BLaER1 (cell line): ENCODE results near the gene TBX6.

Experiments used
- H3K27ac ChIP-seq: shearing (Covaris generic); formaldehyde crosslinking; 2 replicates; pipeline ENCODE4 v1.8.1; 2022
- H3K27me3 ChIP-seq: shearing (Covaris generic); formaldehyde crosslinking; 2 replicates; pipeline ENCODE4 v1.8.1; 2022
- H3K36me3 ChIP-seq: shearing (Covaris generic); formaldehyde crosslinking; 2 replicates; pipeline ENCODE4 v1.8.1; 2022
- H3K4me1 ChIP-seq: shearing (Covaris generic); formaldehyde crosslinking; 2 replicates; pipeline ENCODE4 v1.8.1; 2022
- H3K4me2 ChIP-seq: shearing (Covaris generic); formaldehyde crosslinking; 2 replicates; pipeline ENCODE4 v1.8.1; 2022
- H3K4me3 ChIP-seq: shearing (Covaris generic); formaldehyde crosslinking; 2 replicates; pipeline ENCODE4 v1.8.1; 2022
- H3K9ac ChIP-seq: shearing (Covaris generic); formaldehyde crosslinking; 2 replicates; pipeline ENCODE4 v1.8.1; 2022
- H3K9me3 ChIP-seq: shearing (Covaris generic); formaldehyde crosslinking; 2 replicates; pipeline ENCODE4 v1.8.1; 2022
- H4K20me1 ChIP-seq: shearing (Covaris generic); formaldehyde crosslinking; 2 replicates; pipeline ENCODE4 v1.8.1; 2022
- Cebpa-rat ChIP-seq: shearing (Covaris generic); IDR thresholded peaks from 2 replicates; pipeline ENCODE4 v1.8.1; 2022

TBX6 gene

DNA sequence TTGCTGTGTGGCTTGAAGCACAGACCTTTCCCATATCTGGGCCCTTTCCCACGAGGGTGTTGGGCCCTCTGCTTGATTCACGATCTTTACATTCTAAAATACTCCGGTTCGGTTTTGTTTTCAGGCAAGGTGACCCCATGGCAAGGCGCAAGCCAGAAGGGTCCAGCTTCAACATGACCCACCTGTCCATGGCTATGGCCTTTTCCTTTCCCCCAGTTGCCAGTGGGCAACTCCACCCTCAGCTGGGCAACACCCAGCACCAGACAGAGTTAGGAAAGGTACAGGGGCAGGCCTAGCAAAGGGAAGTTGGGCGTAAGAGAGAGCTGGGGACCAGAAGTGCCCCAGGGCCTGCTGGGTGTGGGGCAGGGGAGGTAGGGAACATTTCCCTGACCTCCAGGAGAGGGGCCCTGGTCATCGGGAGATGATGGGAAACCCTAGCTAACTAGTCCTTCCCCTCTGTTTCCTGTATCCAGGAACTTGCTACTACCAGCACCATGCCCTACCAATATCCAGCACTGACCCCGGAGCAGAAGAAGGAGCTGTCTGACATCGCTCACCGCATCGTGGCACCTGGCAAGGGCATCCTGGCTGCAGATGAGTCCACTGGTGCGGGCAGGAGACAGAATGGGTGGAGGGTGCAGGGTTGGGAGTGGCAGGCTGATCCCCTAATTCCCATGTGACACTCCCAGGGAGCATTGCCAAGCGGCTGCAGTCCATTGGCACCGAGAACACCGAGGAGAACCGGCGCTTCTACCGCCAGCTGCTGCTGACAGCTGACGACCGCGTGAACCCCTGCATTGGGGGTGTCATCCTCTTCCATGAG is 24.8 kb downstream of the TBX6 start:
- H3K9me3 ChIP-seq: no peaks in the 10 kb centered on the region
- H4K20me1 ChIP-seq: peaks cover 64% of the 10 kb centered on the region
- no peak for TF ChIP-seq Cebpa-rat
- H3K4me3 ChIP-seq: peak overlapping the region; percentile 97
- peak overlapping the region; percentile 94 for H3K4me2 ChIP-seq
- H3K9ac ChIP-seq: peak overlapping the region; percentile 95
- H3K36me3 ChIP-seq: peaks cover 62% of the 10 kb centered on the region
- no peaks in the 10 kb centered on the region for H3K27me3 ChIP-seq
- peak overlapping the region; percentile 97 for H3K27ac ChIP-seq
- H3K4me1 ChIP-seq: peaks cover 60% of the 10 kb centered on the region

DNA sequence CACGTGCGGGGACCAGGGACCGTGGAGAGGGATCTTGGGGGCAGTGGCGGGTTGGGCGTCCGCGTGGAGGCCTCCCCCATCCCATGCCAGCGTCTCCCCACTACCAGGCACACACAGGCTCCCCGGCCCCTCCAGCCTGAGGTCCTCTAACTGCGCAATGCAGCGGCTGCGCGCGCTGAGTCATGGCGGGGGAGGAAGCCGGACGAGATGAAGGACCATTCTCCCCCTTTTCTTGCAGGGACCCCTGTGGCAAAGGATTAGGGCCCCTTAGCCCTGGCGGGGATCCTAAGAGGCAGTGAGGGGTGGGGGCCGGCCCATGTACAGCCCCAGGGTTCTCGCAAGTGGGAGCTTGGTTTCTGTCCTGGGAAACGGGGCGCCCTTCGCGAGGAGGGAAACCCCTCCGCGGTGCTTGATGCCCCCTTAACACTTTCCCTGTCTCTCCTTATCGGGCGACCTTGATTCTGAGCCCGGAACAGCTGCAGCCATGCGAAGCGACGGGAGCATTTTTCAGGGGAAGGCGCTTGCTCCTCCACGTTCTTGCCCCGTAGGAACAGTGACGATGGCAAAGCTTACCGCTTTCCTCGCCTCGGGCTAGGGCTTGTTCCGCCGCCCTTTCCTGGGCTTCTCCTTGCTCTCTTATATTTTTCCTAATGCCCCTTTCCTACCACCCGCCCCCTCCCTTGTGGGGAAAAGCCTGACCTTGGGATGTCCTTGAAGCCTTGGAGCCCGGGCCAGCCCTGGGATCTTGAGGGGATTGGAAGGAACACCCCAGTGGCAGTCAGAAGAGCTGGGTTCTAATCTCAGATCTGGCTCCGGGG is 25.6 kb downstream of the TBX6 start:
- H3K9ac ChIP-seq: peak overlapping the region; percentile 95
- peaks cover 56% of the 10 kb centered on the region for H4K20me1 ChIP-seq
- H3K4me1 ChIP-seq: peaks cover 64% of the 10 kb centered on the region
- TF ChIP-seq Cebpa-rat: no peak
- peak overlapping the region; percentile 97 for H3K4me3 ChIP-seq
- H3K9me3 ChIP-seq: no peaks in the 10 kb centered on the region
- peak overlapping the region; percentile 97 for H3K27ac ChIP-seq
- H3K27me3 ChIP-seq: no peaks in the 10 kb centered on the region
- H3K4me2 ChIP-seq: peak overlapping the region; percentile 94
- peaks cover 54% of the 10 kb centered on the region for H3K36me3 ChIP-seq

DNA sequence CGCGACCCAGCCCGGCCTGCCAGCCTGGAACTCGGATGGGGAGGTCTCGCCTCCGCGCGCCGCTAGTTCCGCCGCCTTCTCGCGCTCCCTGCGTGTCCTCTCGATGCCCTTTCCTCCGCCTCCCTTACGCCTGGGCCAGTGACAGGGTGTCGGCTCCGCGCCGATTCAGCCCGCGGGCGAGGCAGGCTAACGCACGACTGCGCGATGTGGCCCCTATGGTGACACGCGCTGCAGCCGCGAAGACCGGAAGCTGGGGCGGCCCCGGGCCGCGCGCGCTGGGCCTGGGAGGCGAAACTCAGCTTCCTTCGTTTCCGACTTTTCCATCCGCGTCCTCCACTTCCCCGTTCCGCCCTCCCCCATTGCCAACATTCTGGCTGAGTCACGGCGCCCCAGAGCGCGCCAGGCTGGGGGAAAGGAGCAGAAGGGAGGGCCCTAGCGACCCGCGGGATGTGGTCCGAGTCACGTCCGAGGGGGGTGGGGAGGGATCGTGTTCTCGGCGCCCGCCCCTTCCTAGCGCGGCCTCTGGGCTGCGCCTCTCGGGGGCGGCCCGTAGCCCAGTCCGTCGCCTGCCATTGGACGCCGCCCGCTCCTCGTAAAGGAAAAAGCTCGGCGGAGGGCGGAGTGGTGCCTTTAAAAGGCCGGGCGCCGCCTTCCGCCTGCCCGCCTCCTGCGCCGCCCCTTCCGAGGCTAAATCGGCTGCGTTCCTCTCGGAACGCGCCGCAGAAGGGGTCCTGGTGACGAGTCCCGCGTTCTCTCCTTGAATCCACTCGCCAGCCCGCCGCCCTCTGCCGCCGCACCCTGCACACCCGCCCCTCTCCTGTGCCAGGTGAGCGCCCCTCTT is 26.4 kb downstream of the TBX6 start, which contains the start of gene ALDOA:
TSS of gene ALDOA (plus strand) at position 659 of the 841 bp plus-strand sequence. CDS start 1,138 bp downstream, outside the sequence.
- H3K27ac ChIP-seq: peak within 1 kb of the TSS; percentile 97
- H3K36me3 ChIP-seq: peaks cover 45% of the 10 kb centered on the region
- peak within 1 kb of the TSS; percentile 94 for H3K4me2 ChIP-seq
- H3K27me3 ChIP-seq: no peaks in the 10 kb centered on the region
- H3K4me1 ChIP-seq: peaks cover 69% of the 10 kb centered on the region
- H3K9me3 ChIP-seq: no peaks in the 10 kb centered on the region
- TF ChIP-seq Cebpa-rat: no peak
- peaks cover 48% of the 10 kb centered on the region for H4K20me1 ChIP-seq
- H3K4me3 ChIP-seq: peak within 1 kb of the TSS; percentile 97
- peak within 1 kb of the TSS; percentile 95 for H3K9ac ChIP-seq

DNA sequence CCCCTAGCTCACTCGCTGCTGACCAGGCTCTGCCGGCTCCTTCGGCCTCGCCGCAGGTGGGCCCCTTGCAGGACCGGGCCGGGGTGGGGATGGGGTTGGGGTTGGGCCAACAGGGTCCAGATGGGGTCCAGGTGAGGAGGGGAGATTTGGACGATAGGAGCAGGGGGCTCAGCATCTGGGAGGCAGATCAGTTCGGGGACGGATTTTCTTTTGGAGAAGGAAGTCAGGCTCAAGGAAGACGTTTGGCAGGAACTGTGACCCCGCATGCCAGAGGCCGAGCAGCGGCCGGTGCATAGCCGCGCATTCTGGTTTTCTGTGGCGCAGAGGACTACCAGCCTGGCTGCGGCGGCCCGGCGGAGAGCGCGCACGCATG is 27.0 kb downstream of the TBX6 start:
- no peak for TF ChIP-seq Cebpa-rat
- H3K9me3 ChIP-seq: no peaks in the 10 kb centered on the region
- peak overlapping the region; percentile 97 for H3K27ac ChIP-seq
- no peaks in the 10 kb centered on the region for H3K27me3 ChIP-seq
- H4K20me1 ChIP-seq: peaks cover 42% of the 10 kb centered on the region
- peaks cover 44% of the 10 kb centered on the region for H3K36me3 ChIP-seq
- peaks cover 66% of the 10 kb centered on the region for H3K4me1 ChIP-seq
- peak overlapping the region; percentile 95 for H3K9ac ChIP-seq
- peak overlapping the region; percentile 97 for H3K4me3 ChIP-seq
- peak overlapping the region; percentile 94 for H3K4me2 ChIP-seq

DNA sequence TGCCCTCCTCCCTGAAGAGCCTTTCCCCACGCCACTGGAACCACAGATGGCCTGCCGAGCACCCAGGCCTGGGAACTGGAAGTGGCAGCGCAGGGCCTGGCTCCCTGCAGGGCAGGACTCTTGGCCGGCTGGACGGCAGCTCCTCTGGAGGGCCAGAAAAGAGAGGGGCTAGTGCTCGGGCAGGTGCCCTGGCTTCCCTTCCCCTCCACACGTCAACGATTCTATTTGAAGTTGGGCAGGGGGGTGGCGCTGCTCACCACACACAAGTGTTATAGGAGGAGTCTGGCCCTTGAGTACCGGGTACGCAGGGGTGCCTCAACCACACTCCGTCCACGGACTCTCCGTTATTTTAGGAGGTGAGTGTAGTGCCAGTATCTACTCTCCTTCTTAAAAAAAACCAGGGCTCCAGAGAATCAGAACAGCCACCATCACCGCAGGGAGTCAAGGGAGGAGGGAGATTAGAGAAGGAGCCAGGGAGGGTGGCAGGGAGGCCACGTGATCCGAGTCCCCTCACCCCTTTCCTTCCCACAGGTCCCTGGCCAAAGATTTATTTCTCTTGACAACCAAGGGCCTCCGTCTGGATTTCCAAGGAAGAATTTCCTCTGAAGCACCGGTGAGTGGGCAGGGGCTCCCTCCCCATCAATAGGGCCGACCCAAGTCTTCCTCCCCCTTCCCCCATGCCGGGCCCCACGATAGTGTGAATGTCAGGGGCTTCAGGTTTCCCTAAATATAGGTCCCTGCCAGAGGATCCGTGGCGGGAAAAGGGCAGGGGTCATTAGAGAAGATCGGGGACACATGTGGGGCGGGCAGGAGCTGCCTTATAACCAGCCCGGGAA is 27.6 kb downstream of the TBX6 start:
- peaks cover 36% of the 10 kb centered on the region for H4K20me1 ChIP-seq
- no peaks in the 10 kb centered on the region for H3K27me3 ChIP-seq
- peak overlapping the region; percentile 97 for H3K4me3 ChIP-seq
- peaks cover 40% of the 10 kb centered on the region for H3K36me3 ChIP-seq
- peaks cover 60% of the 10 kb centered on the region for H3K4me1 ChIP-seq
- H3K9me3 ChIP-seq: no peaks in the 10 kb centered on the region
- no peak for TF ChIP-seq Cebpa-rat
- H3K27ac ChIP-seq: peak overlapping the region; percentile 97
- peak overlapping the region; percentile 95 for H3K9ac ChIP-seq
- H3K4me2 ChIP-seq: peak overlapping the region; percentile 94

DNA sequence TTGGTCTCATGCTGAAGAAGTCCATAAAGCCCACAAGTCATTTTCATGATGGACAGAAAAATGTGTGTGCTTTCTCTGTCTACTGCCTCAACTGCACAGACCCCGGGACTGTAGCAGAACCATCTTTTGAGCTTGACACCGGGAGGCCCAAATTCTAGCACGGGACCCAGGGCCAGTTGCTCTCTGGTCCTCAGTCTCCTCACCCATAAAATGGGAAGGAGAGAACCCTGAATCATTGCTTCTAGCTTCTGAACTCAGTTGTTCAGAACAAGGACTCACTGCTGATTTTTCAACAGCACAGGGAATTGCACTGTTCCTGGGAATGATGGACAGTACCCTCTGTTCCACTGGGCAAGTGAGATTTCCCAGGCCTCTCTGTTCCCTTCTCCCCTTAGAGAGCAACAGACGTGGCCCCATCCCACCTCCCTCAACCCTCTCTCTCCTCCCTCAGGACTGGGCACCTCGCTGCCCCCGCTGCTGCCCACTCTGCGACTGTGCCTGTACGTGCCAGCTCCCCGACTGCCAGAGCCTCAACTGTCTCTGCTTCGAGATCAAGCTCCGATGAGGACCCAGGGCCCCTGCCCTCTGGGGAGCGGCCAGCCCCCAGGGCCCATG is 28.3 kb downstream of the TBX6 start:
- Histone ChIP-seq H3K27ac (peak overlapping the region; percentile 97), H3K9ac (peak overlapping the region; percentile 95), H3K4me1 (peaks cover 53% of the 10 kb centered on the region), H3K4me3 (peak overlapping the region; percentile 97), H3K36me3 (peaks cover 32% of the 10 kb centered on the region), H3K9me3 (no peaks in the 10 kb centered on the region), H3K4me2 (peak overlapping the region; percentile 94), H4K20me1 (peaks cover 28% of the 10 kb centered on the region), H3K27me3 (no peaks in the 10 kb centered on the region)
- TF ChIP-seq Cebpa-rat: no peak

DNA sequence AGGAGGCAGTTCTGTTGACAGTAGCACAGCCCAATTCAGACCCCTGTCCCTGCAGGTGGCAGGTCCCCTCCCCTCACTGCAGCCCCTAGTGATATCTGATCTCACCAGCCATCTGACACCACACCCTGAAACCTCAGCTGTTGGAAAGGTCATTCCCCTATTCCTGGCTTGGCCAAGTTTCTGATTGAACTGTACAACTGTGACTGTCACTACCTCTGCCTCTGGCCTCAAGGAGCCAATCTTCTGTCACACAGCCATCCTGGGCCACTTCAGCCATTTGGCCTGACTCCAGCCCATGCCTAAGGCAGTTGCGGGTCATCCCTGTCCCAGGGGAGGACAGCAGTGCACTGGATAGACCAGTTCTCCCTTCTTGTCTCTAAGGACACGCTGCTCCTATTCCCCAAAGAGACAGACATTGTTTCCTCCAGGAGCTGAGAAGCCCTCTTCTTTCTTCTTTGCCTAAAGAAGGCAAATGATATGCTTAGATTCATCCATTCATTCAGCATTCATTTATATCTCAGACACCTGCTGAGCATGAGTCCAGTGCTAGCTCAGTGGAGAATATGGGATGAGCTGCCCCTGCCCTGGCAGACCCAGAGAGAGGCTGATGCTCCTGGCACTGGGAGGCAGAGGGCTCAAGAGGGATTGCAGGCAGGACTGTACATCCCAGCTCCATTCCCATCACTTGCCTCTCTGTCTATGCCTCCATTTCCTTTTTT is 30.7 kb downstream of the TBX6 start:
- H3K27ac ChIP-seq: no peak overlapping the region
- no peaks in the 10 kb centered on the region for H3K27me3 ChIP-seq
- H3K9me3 ChIP-seq: no peaks in the 10 kb centered on the region
- peak overlapping the region; percentile 45 for H3K4me2 ChIP-seq
- H3K4me1 ChIP-seq: peaks cover 32% of the 10 kb centered on the region
- no peak overlapping the region for H3K4me3 ChIP-seq
- H3K9ac ChIP-seq: no peak overlapping the region
- H3K36me3 ChIP-seq: peaks cover 8% of the 10 kb centered on the region; the same call in 1 of the 2 replicates
- H4K20me1 ChIP-seq: peaks cover 4% of the 10 kb centered on the region
- TF ChIP-seq Cebpa-rat: no peak

DNA sequence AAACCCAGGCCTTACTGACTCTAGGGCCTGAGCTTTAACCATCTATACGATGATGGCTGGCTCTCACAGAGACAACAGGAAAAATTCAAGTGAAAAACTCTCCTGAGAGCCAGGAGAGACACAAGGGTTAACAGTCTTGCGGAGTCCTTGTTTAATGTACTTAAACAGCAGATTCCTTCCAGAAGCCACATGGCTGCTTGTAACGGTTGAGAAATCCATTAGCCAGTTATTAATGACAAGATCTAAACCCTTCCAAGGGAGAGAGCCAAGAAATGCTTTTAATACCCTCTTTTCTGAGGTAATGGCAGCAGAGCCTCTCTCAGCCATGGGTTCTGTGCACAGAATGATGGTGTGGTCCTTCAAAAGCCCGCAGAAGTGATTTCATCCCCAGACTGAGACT is 31.4 kb downstream of the TBX6 start:
- Histone ChIP-seq H4K20me1 (no peaks in the 10 kb centered on the region), H3K4me1 (peaks cover 33% of the 10 kb centered on the region), H3K36me3 (peaks cover 6% of the 10 kb centered on the region; the same call in 1 of the 2 replicates), H3K4me3 (no peak overlapping the region), H3K9ac (no peak overlapping the region), H3K9me3 (no peaks in the 10 kb centered on the region), H3K4me2 (peak overlapping the region; percentile 45), H3K27me3 (no peaks in the 10 kb centered on the region), H3K27ac (no peak overlapping the region)
- no peak for TF ChIP-seq Cebpa-rat
